ENCODE measurements around the gene ALDH3A2.
"Not testable (repeated sequence)": the region's sequence is repeated elsewhere in the genome, so short reads cannot be mapped to it uniquely, and the experiment has no call there.

The ALDH3A2 gene

DNA sequence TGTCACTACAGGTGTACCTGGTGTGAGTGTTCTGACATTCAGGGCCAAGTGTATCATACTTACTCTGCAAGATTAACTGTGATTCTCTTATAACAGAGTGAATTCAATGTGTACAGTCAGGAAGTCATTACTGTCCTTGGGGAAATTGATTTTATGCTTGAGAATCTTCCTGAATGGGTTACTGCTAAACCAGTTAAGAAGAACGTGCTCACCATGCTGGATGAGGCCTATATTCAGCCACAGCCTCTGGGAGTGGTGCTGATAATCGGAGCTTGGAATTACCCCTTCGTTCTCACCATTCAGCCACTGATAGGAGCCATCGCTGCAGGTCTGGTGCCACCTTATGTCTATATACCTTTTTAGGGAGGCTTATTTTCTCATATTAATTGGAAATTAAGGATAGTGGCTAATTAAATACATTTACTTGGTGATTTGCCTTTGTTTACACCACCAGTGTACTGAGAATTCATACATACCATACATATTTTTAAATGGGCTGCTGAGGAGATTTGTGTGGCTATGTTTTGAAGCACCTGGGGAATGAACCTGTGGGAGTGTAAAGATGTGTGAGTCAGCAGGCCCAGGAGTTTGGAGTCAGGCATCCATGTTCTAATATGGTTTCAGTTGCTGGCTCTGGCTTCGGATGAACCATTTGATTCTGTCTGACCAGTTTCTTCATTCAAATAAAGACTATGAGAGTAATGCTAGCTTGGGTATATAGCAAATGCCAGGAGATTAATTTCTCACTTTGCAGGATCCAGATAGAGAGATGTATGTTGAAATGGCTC lies 3.1 kb downstream of the ALDH3A2 start:
- no peak for DNase-seq

DNA sequence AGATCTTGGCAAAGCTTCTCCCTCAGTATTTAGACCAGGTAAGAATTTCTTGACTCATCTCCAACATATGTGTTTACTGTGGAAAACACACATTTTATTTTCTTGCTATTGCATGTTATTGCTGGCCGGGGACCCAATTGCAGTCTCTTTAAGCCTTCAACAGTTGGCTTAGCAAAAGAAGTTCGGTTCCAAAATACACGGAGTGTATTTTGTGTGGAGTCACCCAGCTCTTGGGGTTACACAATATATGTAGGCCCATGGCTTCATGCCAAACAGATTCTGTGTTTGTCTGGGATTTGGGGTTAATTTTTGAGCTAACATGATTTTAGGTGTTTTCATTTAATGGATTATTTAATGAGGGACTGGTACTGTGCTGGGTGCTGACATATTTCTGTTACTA lies 4.0 kb downstream of the ALDH3A2 start:
- DNase-seq: no peak

GRCh38 chr17:19654342-19654886 lies 5.9 kb downstream of the ALDH3A2 start:
- DNase-seq: no peak

GRCh38 chr17:19654896-19655295 lies 6.3 kb downstream of the ALDH3A2 start:
- DNase-seq: no peak

GRCh38 chr17:19656336-19656735 lies 7.8 kb downstream of the ALDH3A2 start:
- no peak for DNase-seq

DNA sequence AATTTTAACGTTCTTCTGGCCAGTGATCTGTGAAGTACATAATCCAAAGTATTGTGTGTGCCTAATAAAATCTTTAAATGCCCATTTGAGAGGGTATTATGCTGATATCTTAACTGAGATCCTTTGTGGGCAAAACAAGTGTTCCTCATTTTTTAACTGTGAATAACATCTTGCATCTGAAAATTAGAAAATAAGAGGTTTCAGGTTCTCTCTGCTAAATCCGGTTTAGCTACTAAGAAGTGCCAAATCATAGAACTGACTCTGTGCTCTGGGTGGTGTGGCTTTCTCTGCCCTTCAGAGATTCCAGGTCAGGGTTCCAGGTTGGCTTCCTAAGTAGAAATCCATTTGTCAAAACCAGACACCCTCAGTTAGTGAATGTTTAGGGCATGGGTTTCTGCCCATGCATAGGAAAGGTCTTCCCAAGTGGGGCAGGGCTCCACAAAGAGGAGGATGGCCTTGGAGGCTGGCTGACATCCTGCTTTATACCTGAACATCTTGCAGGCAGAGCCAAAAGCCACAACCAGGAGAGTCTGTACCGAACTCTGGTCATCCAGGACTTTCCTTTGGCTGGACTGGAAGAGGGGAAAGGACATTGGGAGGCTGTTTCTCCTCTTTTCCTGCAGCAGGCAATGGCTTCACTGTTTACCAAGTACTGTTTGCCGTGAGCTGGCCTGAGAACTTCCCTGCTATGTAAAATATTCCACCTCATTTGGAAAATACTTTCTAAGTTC lies 8.5 kb downstream of the ALDH3A2 start:
- no peak for DNase-seq

- no peak for DNase-seq
Observed at GRCh38 chr17:19659366-19660177, 11.0 kb downstream of the ALDH3A2 start.

DNA sequence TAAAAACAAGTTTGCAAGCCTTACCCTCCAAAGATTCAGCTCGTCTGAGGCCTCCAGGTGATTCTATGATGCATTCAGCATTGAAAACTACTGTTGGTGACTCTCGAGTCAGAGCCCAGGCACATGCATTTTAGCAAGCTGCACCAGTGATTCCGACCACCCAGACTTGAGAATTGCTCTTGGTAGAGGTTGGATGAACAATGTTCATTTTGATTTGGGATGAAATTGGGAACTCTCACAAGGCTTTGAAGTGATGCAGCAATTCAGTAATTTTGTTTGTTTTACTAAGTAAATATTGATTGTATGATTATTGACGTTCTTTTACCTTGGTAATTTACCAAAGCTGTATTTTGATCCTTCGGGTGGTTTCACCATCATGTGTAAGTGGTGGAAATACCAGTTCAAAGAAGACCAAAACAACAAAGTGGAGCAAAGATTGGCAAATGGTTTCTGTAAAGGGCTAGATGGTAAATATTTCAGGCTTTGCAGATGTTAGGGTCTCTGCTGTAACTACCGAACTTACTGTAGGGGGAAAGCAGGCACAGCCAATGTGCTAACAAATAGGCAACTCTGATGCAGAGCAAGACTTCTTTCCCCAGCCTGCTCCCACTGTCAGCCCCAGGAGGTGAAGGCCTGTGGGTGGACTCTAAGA lies 11.8 kb downstream of the ALDH3A2 start:
- no peak for DNase-seq

DNA sequence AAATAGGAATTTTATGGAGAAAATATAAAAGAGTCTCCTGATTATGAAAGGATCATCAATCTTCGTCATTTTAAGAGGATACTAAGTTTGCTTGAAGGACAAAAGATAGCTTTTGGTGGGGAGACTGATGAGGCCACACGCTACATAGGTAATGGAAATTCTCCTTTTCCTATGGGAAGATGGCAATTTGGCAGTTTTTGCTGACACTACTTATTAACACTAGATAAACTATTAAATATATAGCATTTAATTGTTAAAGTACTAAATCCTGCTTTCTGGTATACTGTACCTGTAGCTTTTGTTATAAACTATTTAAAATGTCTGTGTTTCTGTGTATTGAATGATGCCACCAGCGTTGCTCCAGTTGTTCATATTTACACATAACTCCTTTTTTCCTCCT lies 12.6 kb downstream of the ALDH3A2 start:
- DNase-seq: no peak

- no peak for DNase-seq
Observed at GRCh38 chr17:19663097-19663496, 14.5 kb downstream of the ALDH3A2 start.

DNA sequence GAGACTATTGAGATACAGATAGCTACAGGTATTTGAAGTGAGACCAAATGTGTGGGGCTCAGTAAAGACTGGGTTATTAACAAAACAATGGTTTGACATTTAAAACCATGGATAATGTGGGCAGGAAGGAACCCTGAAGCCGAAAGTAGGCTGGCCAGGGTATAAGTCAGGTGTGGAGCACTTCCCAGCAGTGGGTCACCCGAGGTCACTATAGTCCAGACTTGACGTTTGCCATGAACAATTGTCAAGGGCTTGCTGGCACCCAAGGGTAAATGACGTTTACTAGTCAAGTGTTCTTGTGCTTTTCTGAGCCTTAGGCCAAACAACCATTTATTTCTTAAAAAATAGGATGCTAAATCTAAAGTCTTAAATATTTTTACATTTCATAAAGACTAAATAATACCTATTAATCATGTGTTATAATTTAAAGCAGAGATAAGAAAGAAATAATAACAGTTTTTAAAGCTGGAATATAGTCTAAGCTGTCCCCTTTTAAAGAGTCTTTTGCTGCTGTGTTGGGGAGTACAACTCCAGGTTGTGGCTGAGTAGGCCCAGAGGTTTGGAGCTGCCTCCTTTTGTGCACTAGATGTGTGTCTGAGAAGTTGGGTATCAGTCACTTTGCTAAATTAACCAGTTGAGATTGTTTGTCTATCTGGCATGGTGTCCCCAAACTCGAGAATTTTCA lies 15.7 kb downstream of the ALDH3A2 start:
- no peak for DNase-seq

DNA sequence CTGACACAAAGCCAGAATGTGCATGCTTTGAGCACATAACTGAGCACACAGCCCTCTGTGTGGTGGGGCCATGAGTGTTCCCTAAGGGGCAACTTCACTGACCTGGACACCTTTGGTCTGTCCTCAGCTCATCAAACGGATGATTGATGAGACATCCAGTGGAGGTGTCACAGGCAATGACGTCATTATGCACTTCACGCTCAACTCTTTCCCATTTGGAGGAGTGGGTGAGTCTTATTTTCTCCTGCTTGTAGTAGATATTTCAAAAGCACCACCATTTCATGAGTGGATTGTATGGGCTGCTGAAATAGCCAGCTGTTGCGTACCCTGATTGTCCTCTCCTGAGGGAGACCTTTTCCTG lies 16.2 kb downstream of the ALDH3A2 start:
- DNase-seq: no peak

- not testable (repeated sequence) for DNase-seq
Observed at GRCh38 chr17:19669680-19670079, 21.1 kb downstream of the ALDH3A2 start.

DNA sequence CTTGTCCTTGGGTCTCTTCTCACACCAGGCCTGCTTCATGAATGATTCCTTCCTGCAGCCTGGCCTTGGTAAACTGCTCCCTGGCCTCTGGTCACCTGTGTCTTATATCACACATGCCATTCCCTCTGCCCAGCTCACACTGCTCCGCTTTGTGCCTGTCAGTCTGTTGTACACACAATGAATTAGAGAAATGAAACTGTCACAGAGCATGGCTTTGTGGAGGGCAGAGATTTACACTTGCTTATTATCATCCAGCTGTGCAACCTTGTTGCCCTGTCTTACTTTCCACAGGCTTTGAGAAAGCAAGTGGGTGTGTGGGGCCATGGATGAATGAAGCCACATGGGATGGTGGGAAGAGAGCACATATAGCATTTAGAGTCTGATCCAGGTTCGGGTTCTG lies 22.4 kb downstream of the ALDH3A2 start:
- no peak for DNase-seq

GRCh38 chr17:19671433-19671832 lies 22.9 kb downstream of the ALDH3A2 start:
- no peak for DNase-seq

DNA sequence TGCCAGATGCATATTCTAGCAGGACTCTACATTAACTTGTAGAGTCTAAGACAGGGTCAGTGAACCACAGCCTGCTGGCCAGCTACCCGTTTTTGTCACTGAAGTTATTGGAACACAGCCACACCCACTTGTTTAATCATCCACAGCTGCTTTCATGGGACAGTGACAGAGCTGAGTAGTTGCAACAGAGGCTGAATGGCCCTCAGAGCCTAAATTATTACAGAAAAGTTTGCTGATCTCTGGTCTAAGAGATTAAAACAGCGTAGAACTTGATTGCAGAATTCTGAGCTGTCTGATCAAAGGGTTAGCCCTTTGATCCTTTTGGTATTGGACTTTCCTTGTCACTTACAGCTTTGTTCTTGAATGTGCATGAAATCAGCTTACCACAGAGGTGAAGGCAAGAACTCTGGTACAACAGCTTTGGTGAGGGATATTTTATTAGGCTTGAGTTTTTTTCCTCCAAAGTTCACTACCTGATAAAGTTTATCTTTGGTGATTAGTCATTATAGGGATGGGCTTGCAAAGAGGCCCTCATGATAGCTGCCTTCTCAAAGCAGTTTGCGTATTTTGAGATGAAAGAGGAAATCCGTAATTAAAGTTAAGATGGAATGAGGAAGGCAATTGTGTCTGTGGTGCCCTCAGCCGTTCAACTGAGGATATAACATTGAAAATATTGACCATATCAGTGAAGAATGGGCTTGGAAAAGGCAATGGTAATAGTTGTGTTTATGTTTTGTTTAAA lies 23.6 kb downstream of the ALDH3A2 start:
- DNase-seq: no peak

GRCh38 chr17:19673623-19674022 lies 25.1 kb downstream of the ALDH3A2 start:
- DNase-seq: no peak

- DNase-seq: no peak
Observed at GRCh38 chr17:19676896-19677295, 28.3 kb downstream of the ALDH3A2 start.

- DNase-seq: no peak
Observed at GRCh38 chr17:19677736-19678379, 29.3 kb downstream of the ALDH3A2 start.

- DNase-seq: no peak
Observed at GRCh38 chr17:19678581-19679453, 30.3 kb downstream of the ALDH3A2 start.
